ENCODE measurements around the gene PPP1CB.

The PPP1CB gene

DNA sequence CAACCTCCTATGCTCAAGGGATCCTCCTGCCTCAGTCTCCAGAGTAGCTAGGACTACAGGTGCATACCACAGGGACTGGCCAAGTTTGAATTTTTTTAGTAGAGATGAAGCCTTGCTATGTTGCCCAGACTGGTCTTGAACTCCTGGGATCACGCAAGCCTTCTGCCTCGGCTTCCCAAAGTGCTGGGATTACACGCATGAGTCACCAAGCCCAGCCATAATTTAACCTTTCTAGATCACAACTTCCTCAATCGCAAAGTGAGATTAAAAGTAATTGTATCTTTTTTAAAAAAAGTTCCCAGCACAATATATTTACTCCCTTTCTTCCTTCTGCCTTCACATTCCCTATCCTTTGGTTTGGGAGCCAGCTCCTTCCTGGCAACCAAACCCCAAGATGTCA lies 5.8 kb upstream of the PPP1CB start:
- no peak for DNase-seq

DNA sequence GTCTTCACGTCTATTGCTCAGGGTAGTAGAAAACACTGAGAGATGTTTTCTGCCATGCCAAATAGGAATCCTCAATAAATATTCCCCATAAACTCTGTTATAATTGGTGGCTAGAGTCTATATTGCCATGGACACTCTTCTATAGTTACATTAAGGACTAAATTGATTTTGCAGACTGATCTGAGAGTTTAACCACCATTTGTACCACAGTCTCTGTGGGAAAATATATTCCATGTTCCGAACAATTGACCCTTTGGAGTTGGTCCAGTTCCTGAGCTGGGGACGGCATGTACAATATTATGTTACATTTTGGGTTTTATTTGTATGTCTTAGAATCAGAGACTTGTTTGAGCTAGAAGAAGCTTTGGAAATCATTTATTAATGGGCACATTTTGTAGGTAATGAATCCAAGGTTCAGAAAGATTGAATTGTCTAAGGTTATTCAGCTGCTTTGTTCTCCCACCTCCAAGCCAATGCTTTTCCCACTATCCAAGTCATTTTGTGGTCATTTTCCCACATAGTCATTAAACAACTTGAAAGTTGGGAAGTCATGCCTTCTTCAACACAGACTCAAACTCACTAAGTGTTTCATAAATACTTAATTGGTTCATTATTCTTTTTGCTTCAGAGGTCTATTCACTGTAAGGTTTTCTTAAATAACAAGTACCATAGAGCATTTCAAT lies 5.1 kb upstream of the PPP1CB start:
- no peak for DNase-seq

DNA sequence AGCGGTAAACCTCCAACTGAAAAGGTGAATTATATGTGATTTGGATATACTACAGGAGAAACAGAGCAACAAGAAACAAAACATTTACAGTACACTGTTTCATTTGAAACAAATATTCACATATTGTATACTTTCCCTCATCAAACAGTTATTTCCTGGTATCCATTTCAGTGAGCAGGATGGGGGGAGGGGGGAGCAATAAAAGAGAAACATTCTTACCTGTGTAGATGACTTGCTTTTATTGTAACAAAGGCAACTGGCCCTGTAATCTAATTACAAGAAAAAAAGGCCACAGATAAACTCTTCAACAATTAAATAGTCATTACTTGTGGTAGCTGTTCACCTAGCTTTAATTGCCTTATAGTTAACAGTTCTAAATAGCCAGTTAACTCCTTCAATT lies 3.9 kb upstream of the PPP1CB start:
- DNase-seq: no peak

DNA sequence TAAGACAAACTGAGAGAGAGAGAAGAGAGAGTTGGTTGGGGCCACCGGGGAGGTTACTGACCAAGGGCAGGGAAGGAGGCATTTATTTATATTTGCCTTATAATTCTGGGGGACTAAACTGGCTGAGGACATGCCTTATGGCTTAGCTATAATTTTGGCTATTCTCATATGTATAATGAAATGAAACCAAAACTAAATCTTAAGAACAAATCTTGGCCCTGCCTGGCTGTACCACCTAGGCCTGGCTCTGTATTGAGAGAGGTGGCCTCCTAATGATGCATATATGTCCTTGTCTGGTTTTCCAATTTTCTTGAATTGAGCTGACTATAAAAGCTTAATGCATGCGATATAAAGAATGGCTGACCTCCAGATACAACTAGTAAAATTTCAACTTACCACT lies 3.5 kb upstream of the PPP1CB start:
- DNase-seq: no peak

DNA sequence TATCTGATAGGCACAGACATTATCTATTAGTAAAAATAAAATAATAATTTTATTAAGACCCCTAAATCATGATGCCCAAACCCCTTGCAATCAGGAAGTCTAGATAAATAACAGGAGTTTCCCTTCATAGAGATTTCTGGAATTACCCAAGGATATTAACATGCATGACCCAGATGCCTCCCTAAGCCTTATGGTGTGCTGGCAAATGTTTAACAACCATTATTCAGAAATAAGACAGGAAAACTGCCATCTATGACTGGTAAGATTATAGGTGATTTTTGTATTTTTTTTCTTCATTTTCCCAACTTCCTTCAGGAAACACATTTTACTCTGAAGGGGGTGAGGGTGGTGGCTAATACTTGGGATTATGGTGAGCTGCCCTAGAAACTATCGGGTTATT lies 2.7 kb upstream of the PPP1CB start:
- no peak for DNase-seq

DNA sequence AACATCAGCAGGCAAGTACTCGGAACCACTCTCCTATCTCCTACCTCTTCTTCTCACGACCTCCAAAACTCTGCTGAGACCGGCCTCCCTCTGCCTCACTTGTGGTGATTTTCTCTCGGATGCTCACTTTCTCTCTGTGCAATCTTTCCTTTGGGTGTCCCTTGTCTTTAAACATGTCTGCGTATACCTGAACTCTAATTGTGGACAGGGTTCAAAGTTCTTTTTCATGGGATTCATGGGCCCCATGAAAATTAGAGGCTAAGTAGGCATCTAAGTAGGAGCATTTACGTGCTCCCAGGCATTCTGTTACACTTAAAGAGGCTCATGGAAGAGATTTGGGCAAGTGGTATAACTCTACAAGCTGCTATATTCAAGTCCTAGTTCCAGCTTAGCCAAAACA lies 2.1 kb upstream of the PPP1CB start:
- no peak for DNase-seq

DNA sequence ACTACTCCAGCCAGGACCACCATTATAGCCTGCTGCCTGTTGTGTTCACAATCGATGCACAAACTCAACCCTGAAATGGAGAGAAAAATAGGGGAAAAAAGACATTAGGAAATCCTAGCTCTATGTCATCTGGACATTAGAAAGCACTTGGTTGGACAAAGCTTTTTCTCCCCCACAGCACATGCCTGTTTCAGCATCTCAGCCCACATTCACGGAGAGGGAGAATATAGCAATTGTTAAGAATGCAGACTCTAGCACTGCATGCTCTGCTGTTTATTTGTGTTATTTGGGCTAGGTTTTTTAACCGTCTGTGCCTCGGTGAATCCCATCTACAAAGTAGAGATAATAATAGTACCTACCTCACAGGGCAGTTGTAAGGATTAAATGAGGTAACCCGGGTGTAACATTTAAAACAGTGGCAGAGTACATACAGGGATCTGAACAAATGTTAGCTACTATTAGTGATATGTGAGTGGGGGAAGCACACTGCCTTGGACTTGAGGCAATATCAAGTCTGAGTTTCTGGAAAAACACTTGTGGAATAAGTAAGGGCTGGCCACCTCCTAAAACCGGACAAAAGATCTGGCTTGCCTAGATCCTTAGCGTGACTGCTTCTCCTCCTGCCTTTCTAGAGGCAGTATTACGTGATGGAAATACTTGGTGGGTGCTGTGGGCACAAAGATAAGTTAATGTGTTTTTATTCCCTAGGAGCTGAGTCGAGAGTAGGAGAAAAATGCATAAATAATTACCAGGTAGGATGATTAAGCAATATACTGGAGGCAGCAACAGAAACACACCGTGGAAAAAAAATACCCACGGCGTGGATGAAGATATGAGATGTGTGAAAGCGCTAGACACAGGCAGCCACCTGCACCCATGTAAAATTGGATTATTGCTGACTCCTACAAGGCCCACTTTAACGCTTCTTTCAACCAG lies 1.0 kb upstream of the PPP1CB start:
- no peak for DNase-seq

DNA sequence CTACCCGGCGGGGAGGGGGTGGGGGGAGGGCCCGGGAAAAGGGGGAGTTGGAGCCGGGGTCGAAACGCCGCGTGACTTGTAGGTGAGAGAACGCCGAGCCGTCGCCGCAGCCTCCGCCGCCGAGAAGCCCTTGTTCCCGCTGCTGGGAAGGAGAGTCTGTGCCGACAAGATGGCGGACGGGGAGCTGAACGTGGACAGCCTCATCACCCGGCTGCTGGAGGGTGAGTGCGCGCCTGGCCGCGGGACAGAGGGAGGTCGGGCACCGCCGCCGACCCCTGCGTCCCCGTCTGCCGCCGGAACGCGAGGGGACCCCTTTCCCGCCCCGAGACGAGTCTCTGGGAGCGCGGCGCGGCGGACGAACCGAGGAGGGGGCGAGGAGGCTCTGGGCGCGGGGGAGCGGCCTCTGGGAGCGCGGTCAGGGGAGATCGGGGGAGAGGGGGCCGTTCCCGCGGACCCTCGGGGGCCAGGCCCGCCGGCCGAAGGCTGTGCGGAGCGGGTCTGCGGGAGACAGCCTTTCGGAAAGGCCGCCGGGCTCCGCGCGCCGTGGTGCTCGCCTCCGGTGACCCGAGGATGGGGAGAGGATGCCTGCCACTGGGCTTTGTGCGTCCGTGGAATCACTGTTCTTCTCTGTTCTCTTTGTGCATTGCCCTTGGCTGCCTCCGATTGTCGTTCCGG lies 463 bp downstream of the PPP1CB start:
- DNase-seq: no peak

DNA sequence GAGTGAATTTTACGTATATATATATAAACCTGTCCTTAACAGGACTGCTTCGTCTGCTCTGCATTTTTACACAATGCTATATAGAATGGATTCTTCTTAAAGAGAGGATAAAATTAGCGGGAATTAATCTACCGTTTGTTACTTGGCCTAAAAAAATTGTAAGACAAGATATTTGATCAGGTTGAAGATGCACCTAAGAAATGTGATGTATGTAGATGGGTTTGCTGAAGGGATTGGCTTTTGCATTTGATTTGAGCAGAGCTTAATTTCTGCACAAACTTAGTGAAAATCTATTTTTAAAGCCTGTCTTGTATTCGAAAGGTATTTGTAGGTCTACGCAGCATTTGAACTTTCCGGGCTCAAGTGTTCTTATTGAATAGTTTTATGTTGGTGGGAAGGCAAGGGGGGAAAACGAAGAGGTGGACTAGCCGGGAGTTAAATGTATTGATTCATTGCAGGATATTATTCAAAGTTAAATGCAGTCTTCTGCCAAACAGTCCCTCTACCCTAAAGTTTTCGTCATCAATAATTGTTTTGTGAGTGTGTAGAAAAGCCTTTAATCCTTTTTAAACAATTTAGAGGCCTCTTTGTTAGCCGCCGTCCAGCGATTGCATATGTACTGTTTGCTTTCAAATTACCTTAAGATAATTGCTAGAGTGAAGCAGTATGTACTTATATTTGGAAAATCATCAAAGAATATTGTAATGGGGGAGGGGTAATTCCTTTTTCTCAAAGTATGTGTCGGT lies 1.2 kb downstream of the PPP1CB start:
- DNase-seq: no peak

DNA sequence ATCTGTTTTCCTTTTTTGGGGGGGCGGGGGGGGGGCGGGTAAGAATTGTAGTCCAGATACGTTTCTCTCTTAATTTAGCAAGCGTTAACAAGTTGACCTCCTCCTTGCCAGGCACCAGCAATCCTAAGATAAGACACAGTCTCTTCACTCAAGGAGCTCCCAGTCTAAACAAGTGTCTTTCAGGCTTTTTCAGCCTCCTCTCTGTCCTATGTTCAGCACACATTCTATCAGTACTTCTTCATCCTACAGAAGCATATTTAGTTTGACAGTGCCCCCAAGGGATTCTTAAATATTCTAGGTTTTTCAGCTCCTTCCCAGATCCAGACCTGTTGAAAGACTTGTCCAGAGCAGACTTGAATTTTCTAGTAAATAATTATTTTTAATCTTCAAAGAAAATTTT lies 2.7 kb downstream of the PPP1CB start:
- DNase-seq: no peak

DNA sequence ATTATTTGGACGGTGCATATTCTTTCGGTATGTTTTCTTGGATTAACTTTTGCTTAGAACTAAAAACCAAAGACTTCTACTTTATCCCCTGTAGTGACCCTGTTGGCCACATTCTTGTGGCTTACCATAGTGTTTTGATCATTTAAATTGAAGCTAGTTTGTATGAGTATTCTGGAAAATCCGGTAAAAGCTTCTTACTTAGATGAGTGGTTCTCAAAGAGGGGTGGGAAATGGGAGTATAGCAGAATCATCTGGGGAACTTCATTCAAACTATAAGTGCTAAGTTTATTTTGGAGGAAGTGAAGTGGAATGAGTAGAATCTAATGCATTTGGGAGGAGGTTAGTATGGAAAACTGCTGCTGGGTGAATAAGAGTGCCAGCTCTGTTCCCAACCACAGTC lies 3.8 kb downstream of the PPP1CB start:
- no peak for DNase-seq

DNA sequence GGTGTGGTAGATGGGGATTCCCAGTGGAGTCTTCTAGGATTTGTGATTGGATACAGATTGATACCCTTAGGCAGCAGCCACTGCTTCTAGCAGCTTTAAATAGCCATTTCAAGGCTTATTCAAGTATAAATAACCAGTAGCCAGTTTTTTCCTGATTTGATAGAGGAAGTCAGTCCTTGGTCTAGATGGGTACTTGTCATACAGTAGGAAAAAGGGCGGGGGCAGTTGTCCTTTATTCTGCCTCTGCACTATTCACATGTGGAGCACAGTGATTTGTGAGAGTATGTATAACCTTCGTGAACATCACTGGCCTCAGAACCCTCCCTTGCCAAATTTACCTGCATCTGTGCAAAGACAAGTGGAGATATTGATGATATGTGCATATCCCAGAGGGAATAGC lies 6.8 kb downstream of the PPP1CB start:
- no peak for DNase-seq

DNA sequence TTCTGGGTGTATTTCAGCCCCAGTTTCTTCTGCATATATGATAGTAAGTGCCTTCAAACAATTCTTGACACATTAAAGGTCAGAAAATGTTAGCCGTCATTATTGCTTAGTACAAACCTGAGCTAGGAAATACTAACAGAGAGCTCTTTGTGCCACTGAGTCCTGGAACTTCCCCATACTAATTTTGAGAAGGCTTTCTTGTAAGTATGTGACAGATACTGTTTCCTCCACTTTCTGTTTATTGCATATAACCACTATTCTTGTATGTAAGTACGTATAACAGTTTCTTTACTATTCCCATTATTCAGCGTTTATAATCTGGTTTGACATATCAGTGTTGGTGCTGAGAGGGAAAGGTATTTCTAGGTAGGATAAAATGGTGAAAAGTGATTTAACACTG lies 9.8 kb downstream of the PPP1CB start:
- DNase-seq: no peak

DNA sequence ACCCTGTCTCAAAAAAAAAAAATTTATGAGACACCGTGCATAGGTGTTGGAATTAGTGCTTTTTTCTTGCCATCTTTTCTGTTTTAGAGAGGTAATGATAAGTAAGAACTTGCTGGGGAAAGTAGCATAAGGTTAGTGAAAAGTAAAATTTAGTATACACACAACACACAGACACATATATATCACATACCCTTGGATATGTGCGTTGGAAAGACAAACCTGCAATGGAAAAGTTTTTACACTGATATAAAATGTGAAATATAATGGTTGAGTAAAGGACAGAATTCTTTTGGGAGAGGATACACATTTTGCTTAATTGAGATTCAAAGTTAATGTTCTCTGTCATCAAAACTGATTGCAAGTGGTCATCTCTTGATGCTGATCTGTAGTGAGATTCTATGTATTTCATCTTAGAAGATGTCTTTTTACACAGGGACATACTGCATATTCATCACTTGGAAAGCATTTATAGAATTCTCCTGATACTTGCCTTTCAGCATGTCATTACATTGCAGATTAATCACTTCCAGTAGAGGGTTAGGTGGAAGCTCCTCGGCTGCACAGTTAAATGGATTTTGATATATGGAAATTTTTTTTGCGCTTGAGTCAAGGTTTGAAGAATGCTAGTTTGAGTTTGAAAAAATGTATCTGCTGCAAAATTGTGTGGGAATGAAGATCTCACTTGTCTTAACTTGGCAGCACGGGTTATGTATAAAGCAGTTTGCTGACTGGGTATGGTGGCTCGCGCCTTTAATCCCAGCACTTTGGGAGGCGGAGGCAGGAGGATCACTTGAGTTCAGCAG lies 13.5 kb downstream of the PPP1CB start:
- DNase-seq: no peak

DNA sequence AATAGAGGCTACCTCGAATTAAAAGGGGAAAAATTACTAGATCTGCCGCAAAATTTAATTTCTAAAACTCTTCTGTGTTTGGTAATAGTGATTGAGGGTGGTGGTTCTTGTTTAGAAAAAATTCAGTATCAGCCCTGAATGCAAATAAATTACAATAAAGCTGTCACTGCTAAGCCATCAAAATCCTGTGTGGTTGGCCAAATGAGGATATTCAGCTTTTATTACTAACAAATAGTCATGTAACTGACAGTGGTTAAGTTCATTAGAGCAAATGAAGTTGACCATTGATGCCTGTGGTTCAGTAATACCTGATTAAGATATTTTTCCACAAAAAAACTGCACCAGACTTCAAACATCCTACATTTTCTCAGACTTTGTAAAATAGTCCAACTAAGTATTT lies 14.4 kb downstream of the PPP1CB start:
- DNase-seq: no peak

DNA sequence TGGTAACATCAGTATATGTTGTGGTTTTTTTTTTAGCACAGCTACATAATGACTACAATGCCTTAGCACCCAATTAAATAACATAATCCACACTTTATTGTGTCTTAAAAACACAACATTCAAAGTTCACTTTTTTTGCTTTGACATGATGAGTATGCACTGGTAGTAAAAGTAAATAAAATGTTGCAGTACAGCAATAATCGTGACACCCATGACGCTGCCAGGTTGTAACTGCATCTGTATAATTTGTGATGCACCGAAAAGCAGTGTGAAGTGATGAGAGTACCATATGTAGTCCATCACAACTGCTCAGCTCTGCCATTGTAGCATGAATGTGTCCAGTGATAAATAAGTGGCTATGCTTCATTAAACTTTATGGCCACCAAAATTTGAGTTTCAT lies 15.7 kb downstream of the PPP1CB start:
- no peak for DNase-seq

DNA sequence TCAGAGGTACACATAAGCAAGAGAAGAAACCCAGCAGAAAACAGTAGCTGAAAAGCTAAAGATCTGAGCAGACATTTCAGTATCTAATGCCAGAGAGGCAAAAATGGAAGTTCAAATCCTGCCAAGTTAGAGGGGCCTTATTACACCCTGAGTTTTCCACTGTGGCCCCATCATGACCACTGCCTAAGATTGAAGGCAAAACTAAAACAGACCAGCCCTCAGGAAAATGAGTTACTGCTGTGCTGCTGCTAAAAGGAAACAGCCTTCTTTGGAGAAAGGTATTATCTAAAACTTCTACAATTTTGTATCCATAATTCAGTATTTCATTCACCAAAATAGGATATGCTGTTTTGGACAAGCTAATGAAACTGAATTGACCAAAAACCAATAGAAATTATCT lies 16.8 kb downstream of the PPP1CB start:
- no peak for DNase-seq

DNA sequence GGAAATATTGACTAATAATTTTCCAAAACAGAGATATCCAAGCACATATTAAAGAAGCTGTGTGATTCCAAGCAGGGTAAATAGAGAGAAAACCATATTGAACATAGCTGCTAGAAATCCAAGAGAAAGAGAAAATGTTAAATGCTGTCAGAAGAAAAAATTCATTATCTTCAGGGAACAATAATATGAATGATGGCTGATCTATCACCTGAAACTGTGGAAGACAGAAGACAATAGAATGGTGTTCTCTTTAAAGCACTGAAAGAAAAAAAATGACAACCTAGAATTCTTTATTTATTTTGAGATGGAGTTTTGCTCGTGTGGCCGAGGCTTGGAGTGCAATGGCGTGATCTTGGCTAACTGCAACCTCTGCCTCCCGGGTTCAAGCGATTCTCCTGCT lies 17.3 kb downstream of the PPP1CB start:
- no peak for DNase-seq

DNA sequence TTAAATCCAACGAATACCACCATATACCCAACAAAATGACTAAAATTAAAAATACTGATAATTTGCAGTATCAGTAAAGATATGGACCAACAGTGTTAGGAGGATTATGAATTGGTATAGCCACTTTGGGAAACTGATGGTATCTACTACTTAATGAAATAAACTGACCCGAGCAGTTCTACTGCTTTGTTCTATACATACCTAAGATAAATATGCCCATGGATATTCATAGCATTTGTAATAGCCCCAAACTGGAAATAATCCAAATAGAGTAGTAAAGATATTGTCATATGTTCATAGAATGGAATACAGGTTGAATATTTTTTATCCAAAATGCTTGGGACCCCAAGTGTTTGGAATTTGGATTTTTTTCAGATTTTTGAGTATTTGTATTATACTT lies 20.7 kb downstream of the PPP1CB start:
- no peak for DNase-seq

DNA sequence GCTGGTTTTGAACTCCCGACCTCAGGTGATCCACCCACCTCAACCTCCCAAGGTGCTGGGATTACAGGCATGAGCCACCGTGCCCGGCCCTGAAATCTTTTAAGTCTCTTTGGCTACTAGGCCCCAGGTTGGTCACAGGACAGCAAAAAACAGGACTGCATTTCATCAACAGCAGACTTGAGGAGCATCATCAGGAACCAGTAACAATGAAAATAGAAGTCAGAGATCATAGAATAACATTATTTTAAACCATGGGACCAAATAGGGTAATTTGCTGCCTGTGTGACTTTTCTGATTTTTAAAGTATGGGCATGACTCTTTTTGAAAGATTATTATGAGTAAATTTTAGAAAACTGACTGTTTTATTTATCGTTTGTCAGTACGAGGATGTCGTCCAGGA lies 24.8 kb downstream of the PPP1CB start:
- no peak for DNase-seq

DNA sequence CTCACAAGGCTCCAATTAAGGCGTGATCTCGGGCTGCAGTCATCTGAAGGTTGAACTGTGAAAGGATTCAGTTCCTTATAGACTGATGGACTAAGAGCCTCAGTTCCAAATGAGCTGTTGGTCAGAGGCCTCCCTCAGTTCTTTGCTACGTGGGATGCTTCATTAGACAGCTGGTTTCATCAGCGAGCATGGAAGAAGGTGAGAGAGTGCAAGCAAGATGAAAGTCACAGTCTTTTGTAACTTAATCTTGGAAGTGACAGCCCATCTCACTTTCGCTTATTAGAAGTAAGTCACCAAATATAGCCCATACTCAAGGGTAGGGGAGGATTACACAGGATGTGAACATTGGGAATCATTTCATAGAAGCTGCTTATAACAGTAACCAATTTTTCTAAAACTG lies 26.8 kb downstream of the PPP1CB start:
- DNase-seq: no peak

DNA sequence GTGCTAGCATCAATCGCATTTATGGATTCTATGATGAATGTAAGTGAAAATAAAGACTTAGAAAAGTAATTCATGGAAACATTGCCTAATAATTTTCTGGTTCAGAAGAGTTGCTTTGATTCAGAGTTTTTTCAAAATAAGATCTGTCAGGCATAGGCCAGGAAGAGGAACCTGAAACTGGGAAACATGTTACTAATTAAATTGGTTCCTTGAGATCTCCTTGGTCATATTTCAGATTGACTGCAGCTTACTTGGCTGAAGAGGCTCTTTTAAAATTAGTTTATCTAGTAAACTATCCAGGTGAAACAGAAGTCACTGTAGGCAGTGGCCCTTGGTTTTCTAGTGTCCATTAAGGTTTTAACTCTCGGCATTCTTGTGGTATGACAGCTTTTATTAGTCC lies 27.4 kb downstream of the PPP1CB start:
- DNase-seq: no peak
